K562 (cell line): Measurements from ENCODE around the gene CEP135. TPM values are rescaled to one million over a fixed set of nuclear protein-coding genes. Genes with fewer than 3 reads are reported as not detected.

Experiments used
- BRF2 ChIP-seq: IDR thresholded peaks from 3 replicates; pipeline ENCODE4 v1.6.1; 2011; ENCODE audit warnings: borderline replicate concordance, mild to moderate bottlenecking; ENCODE audit not compliant: insufficient read length, insufficient read depth
- DACH1 ChIP-seq: fragments of 450-650 bp; IDR thresholded peaks from 2 replicates; pipeline ENCODE4 v1.6.1; 2018; ENCODE audit not compliant: partially characterized antibody
- HNRNPLL ChIP-seq: fragments of 200-400 bp; formaldehyde crosslinking; IDR thresholded peaks from 2 replicates; pipeline ENCODE4 v1.6.1; 2017; ENCODE audit warnings: low read length, low read depth, mild to moderate bottlenecking; ENCODE audit not compliant: poor library complexity, severe bottlenecking
- KDM1A ChIP-seq, 2 experiments: fragments of 450-650 bp; IDR thresholded peaks; 2 replicates each; pipeline ENCODE4 v1.6.1; 2016; ENCODE audit warnings: mild to moderate bottlenecking in 2 of 2
- MGA ChIP-seq: fragments of 450-650 bp; IDR thresholded peaks from 2 replicates; pipeline ENCODE4 v1.6.1; 2016; ENCODE audit warnings: mild to moderate bottlenecking, moderate library complexity
- PHTF2 ChIP-seq: fragments of 250-450 bp; sonication (Bioruptor Pico); IDR thresholded peaks from 2 replicates; pipeline ENCODE4 v1.5.0; 2021; ENCODE audit warnings: mild to moderate bottlenecking
- POLR2AphosphoS2 ChIP-seq: IDR thresholded peaks from 2 replicates; pipeline ENCODE4 v1.6.1; 2012; ENCODE audit warnings: low read length, improper control_type of control experiment
- SMARCA4 ChIP-seq: fragments of 450-650 bp; IDR thresholded peaks from 2 replicates; pipeline ENCODE4 v1.6.1; 2016
- XRCC4 ChIP-seq: IDR thresholded peaks from one replicate; pipeline ENCODE4 v1.6.1; 2011; ENCODE audit not compliant: insufficient read depth, insufficient read length; ENCODE audit errors: extremely low read depth
- ZHX1 ChIP-seq: fragments of 150-350 bp; conservative IDR thresholded peaks from 2 replicates; pipeline ENCODE4 v1.6.1; 2014; ENCODE audit warnings: low read length
- polyA plus RNA-seq, 8 experiments: library from polyadenylated mRNA; depleted of rRNA in 4 of 8; stranded (reverse) in 5 of 8; unstranded in 3 of 8; fragments of >200 nt; fragmentation: Nextera tagmentation in 2 of 8; fragmentation: Illumina TruSeq in 1 of 8; extraction: Ambion mirVana in 2 of 8; extraction: Trizol in 1 of 8; gene quantifications; 2 replicates each; pipeline versions ENCODE4 v1.2.1 to v1.2.3, GENCODE V29; 2011 to 2014; ENCODE audit warnings: inconsistent platforms in 1 of 8, missing spikeins in 1 of 8
- total RNA-seq, 7 experiments: library from RNA; depleted of rRNA in 6 of 7; stranded (reverse); fragments of >200 nt in 6 of 7; fragmentation: Illumina TruSeq in 2 of 7; extraction: Trizol in 2 of 7; gene quantifications; 2 replicates each; pipeline versions ENCODE4 v1.2.1 to v1.2.3, GENCODE V29; 2011 to 2021; ENCODE audit warnings: low replicate concordance in 1 of 7

Gene CEP135
- total and polyA plus RNA-seq, 9 of the 15 experiments (the other 6 are each of a cell fraction or from before 2014, with no cell fraction given), result 3.1 to 18.9 (median 15.3) TPM

- TF ChIP-seq MGA (no peak), SMARCA4 (no peak), KDM1A (IDR thresholded peaks at IDR 0.05) (no peak), PHTF2 (CRISPR knock-in tag) (no peak), ZHX1 (no peak), HNRNPLL (no peak), XRCC4 (no peak), POLR2AphosphoS2 (no peak), DACH1 (no peak), BRF2 (no peak)
Measured at GRCh38 chr4:56067826-56068225, 119.1 kb downstream of the CEP135 start (continued).
